K562 (cell line): ENCODE data around the gene FABP2.

Experiments
- COPS2 ChIP-seq: fragments of 450-650 bp; conservative IDR thresholded peaks from 2 replicates; pipeline ENCODE4 v1.6.1; 2016; ENCODE audit warnings: mild to moderate bottlenecking, moderate library complexity
- JUN ChIP-seq, 2 experiments: sonication (generic) in 1 of 2; formaldehyde crosslinking in 1 of 2; IDR thresholded peaks; 2 replicates each; pipeline versions ENCODE4 v1.6.1 to v1.8.0; 2012 to 2022; ENCODE audit warnings: borderline replicate concordance in 2 of 2, mild to moderate bottlenecking in 2 of 2, improper control_type of control experiment in 1 of 2, low read depth in 1 of 2, low read length in 1 of 2, missing genetic modification reagents in 1 of 2
- MXI1 ChIP-seq: IDR thresholded peaks from 2 replicates; pipeline ENCODE4 v1.6.1; 2011; ENCODE audit warnings: low read depth, mild to moderate bottlenecking, improper control_type of control experiment, low read length
- NCOA6 ChIP-seq: fragments of 450-650 bp; IDR thresholded peaks from 2 replicates; pipeline ENCODE4 v1.6.1; 2017; ENCODE audit warnings: mild to moderate bottlenecking
- POLR2AphosphoS5 ChIP-seq: IDR thresholded peaks from 2 replicates; pipeline ENCODE4 v1.6.1; 2011; ENCODE audit warnings: mild to moderate bottlenecking, low read depth, low read length, moderate library complexity; ENCODE audit not compliant: control insufficient read depth, insufficient read depth
- SLC30A9 ChIP-seq: fragments of 250-450 bp; sonication (Bioruptor Pico); IDR thresholded peaks from 2 replicates; pipeline ENCODE4 v1.8.0; 2022; ENCODE audit warnings: mild to moderate bottlenecking, moderate library complexity
- SP2 ChIP-seq: IDR thresholded peaks from 2 replicates; pipeline ENCODE4 v1.6.1; 2011; ENCODE audit warnings: mild to moderate bottlenecking, low read depth, low read length, moderate library complexity; ENCODE audit not compliant: poor library complexity, severe bottlenecking; ENCODE audit errors: extremely low read depth
- ZNF143 ChIP-seq: sonication (generic); formaldehyde crosslinking; IDR thresholded peaks from 2 replicates; pipeline ENCODE4 v1.9.0; 2022; ENCODE audit warnings: mild to moderate bottlenecking, missing genetic modification reagents
- ZZZ3 ChIP-seq: fragments of 450-650 bp; IDR thresholded peaks from 2 replicates; pipeline ENCODE4 v1.6.1; 2016; ENCODE audit warnings: antibody characterized with exemption, mild to moderate bottlenecking, moderate library complexity
- TF ChIP-seq, protein P1 (sequence below), 2 experiments: fragments of 150-350 bp in 1 of 2; IDR thresholded peaks; 2 replicates each; pipeline ENCODE4 v1.6.1; 2012 to 2016; ENCODE audit warnings: low read depth in 2 of 2, low read length in 2 of 2, mild to moderate bottlenecking in 1 of 2, moderate library complexity in 1 of 2
- TF ChIP-seq, protein P2 (sequence below): fragments of 200-600 bp; sonication (generic); IDR thresholded peaks from one replicate; pipeline ENCODE4 v1.6.1; 2012; ENCODE audit warnings: mild to moderate bottlenecking, low read depth, low read length, inconsistent platforms
- TF ChIP-seq, protein P3 (sequence below): sonication (generic); formaldehyde crosslinking; IDR thresholded peaks from 2 replicates; pipeline ENCODE4 v1.8.1; 2023; ENCODE audit warnings: mild to moderate bottlenecking, missing genetic modification reagents
- TF ChIP-seq, protein P4 (sequence below), 3 experiments: IDR thresholded peaks in 2 of 3; conservative IDR thresholded peaks in 1 of 3; 2 replicates each; pipeline ENCODE4 v1.5.1; 2011 to 2012; ENCODE audit warnings: low read length in 3 of 3, mild to moderate bottlenecking in 3 of 3, control low read depth in 2 of 3, improper control_type of control experiment in 1 of 3, inconsistent platforms in 1 of 3, low read depth in 1 of 3, mixed read lengths in 1 of 3, moderate library complexity in 1 of 3; ENCODE audit not compliant: insufficient read depth in 2 of 3

DNA sequence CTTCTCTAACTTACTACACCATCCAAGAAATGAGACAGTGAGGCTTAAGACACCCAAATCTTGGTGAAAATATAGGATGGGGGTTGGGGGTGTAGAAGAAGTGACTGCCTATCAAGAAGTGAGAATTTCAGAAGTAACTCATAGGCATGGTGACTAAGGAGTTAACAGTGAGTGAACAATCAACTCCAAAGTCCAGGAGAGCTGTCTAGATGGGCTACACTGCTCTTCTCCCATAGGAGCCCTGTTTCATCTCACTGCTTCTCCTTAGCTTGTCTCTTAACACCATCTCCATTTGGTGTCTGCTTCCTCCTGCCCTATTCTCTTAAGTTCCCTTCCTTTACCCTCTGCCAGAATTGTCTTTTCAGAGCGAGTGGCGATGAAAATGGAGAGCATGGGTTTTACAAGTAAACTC lies 22.7 kb downstream of the FABP2 start:
- TF ChIP-seq SP2 (no peak), ZZZ3 (no peak), COPS2 (no peak), JUN (IDR thresholded peaks at IDR 0.05; ENCODE audit: borderline replicate concordance, low read depth, low read length) (no peak), JUN (CRISPR knock-in tag; IDR thresholded peaks at IDR 0.05; ENCODE audit: borderline replicate concordance) (no peak), ZNF143 (CRISPR knock-in tag) (no peak), NCOA6 (no peak), MXI1 (no peak), POLR2AphosphoS5 (no peak), SLC30A9 (CRISPR knock-in tag) (no peak)
- TF ChIP-seq, protein P1, sequence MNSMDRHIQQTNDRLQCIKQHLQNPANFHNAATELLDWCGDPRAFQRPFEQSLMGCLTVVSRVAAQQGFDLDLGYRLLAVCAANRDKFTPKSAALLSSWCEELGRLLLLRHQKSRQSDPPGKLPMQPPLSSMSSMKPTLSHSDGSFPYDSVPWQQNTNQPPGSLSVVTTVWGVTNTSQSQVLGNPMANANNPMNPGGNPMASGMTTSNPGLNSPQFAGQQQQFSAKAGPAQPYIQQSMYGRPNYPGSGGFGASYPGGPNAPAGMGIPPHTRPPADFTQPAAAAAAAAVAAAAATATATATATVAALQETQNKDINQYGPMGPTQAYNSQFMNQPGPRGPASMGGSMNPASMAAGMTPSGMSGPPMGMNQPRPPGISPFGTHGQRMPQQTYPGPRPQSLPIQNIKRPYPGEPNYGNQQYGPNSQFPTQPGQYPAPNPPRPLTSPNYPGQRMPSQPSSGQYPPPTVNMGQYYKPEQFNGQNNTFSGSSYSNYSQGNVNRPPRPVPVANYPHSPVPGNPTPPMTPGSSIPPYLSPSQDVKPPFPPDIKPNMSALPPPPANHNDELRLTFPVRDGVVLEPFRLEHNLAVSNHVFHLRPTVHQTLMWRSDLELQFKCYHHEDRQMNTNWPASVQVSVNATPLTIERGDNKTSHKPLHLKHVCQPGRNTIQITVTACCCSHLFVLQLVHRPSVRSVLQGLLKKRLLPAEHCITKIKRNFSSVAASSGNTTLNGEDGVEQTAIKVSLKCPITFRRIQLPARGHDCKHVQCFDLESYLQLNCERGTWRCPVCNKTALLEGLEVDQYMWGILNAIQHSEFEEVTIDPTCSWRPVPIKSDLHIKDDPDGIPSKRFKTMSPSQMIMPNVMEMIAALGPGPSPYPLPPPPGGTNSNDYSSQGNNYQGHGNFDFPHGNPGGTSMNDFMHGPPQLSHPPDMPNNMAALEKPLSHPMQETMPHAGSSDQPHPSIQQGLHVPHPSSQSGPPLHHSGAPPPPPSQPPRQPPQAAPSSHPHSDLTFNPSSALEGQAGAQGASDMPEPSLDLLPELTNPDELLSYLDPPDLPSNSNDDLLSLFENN (IDR thresholded peaks at IDR 0.05; ENCODE audit: low read depth in 2 of 2, low read length in 2 of 2): no peak
- TF ChIP-seq, protein P2, sequence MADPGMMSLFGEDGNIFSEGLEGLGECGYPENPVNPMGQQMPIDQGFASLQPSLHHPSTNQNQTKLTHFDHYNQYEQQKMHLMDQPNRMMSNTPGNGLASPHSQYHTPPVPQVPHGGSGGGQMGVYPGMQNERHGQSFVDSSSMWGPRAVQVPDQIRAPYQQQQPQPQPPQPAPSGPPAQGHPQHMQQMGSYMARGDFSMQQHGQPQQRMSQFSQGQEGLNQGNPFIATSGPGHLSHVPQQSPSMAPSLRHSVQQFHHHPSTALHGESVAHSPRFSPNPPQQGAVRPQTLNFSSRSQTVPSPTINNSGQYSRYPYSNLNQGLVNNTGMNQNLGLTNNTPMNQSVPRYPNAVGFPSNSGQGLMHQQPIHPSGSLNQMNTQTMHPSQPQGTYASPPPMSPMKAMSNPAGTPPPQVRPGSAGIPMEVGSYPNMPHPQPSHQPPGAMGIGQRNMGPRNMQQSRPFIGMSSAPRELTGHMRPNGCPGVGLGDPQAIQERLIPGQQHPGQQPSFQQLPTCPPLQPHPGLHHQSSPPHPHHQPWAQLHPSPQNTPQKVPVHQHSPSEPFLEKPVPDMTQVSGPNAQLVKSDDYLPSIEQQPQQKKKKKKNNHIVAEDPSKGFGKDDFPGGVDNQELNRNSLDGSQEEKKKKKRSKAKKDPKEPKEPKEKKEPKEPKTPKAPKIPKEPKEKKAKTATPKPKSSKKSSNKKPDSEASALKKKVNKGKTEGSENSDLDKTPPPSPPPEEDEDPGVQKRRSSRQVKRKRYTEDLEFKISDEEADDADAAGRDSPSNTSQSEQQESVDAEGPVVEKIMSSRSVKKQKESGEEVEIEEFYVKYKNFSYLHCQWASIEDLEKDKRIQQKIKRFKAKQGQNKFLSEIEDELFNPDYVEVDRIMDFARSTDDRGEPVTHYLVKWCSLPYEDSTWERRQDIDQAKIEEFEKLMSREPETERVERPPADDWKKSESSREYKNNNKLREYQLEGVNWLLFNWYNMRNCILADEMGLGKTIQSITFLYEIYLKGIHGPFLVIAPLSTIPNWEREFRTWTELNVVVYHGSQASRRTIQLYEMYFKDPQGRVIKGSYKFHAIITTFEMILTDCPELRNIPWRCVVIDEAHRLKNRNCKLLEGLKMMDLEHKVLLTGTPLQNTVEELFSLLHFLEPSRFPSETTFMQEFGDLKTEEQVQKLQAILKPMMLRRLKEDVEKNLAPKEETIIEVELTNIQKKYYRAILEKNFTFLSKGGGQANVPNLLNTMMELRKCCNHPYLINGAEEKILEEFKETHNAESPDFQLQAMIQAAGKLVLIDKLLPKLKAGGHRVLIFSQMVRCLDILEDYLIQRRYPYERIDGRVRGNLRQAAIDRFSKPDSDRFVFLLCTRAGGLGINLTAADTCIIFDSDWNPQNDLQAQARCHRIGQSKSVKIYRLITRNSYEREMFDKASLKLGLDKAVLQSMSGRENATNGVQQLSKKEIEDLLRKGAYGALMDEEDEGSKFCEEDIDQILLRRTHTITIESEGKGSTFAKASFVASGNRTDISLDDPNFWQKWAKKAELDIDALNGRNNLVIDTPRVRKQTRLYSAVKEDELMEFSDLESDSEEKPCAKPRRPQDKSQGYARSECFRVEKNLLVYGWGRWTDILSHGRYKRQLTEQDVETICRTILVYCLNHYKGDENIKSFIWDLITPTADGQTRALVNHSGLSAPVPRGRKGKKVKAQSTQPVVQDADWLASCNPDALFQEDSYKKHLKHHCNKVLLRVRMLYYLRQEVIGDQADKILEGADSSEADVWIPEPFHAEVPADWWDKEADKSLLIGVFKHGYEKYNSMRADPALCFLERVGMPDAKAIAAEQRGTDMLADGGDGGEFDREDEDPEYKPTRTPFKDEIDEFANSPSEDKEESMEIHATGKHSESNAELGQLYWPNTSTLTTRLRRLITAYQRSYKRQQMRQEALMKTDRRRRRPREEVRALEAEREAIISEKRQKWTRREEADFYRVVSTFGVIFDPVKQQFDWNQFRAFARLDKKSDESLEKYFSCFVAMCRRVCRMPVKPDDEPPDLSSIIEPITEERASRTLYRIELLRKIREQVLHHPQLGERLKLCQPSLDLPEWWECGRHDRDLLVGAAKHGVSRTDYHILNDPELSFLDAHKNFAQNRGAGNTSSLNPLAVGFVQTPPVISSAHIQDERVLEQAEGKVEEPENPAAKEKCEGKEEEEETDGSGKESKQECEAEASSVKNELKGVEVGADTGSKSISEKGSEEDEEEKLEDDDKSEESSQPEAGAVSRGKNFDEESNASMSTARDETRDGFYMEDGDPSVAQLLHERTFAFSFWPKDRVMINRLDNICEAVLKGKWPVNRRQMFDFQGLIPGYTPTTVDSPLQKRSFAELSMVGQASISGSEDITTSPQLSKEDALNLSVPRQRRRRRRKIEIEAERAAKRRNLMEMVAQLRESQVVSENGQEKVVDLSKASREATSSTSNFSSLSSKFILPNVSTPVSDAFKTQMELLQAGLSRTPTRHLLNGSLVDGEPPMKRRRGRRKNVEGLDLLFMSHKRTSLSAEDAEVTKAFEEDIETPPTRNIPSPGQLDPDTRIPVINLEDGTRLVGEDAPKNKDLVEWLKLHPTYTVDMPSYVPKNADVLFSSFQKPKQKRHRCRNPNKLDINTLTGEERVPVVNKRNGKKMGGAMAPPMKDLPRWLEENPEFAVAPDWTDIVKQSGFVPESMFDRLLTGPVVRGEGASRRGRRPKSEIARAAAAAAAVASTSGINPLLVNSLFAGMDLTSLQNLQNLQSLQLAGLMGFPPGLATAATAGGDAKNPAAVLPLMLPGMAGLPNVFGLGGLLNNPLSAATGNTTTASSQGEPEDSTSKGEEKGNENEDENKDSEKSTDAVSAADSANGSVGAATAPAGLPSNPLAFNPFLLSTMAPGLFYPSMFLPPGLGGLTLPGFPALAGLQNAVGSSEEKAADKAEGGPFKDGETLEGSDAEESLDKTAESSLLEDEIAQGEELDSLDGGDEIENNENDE: no peak
- TF ChIP-seq, protein P3, sequence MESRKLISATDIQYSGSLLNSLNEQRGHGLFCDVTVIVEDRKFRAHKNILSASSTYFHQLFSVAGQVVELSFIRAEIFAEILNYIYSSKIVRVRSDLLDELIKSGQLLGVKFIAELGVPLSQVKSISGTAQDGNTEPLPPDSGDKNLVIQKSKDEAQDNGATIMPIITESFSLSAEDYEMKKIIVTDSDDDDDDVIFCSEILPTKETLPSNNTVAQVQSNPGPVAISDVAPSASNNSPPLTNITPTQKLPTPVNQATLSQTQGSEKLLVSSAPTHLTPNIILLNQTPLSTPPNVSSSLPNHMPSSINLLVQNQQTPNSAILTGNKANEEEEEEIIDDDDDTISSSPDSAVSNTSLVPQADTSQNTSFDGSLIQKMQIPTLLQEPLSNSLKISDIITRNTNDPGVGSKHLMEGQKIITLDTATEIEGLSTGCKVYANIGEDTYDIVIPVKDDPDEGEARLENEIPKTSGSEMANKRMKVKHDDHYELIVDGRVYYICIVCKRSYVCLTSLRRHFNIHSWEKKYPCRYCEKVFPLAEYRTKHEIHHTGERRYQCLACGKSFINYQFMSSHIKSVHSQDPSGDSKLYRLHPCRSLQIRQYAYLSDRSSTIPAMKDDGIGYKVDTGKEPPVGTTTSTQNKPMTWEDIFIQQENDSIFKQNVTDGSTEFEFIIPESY (CRISPR knock-in tag): no peak
- TF ChIP-seq, protein P4, sequence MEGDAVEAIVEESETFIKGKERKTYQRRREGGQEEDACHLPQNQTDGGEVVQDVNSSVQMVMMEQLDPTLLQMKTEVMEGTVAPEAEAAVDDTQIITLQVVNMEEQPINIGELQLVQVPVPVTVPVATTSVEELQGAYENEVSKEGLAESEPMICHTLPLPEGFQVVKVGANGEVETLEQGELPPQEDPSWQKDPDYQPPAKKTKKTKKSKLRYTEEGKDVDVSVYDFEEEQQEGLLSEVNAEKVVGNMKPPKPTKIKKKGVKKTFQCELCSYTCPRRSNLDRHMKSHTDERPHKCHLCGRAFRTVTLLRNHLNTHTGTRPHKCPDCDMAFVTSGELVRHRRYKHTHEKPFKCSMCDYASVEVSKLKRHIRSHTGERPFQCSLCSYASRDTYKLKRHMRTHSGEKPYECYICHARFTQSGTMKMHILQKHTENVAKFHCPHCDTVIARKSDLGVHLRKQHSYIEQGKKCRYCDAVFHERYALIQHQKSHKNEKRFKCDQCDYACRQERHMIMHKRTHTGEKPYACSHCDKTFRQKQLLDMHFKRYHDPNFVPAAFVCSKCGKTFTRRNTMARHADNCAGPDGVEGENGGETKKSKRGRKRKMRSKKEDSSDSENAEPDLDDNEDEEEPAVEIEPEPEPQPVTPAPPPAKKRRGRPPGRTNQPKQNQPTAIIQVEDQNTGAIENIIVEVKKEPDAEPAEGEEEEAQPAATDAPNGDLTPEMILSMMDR (IDR thresholded peaks at IDR 0.05 in 2 of 3, conservative IDR thresholded peaks at IDR 0.05 in 1 of 3; ENCODE audit: insufficient read depth in 2 of 3, low read depth in 1 of 3, low read length in 3 of 3): no peak
